ENCODE results near the gene GALP. TPM values are rescaled to one million over a fixed set of nuclear protein-coding genes. Genes with fewer than 3 reads are reported as not detected.
"Not testable (repeated sequence)": the region's sequence is repeated elsewhere in the genome, so short reads cannot be mapped to it uniquely, and the experiment has no call there.

Gene GALP
- total RNA-seq, 1 experiment from 2014 or later: not detected

- no TSS peak for BruUV-seq (replicated peaks)
- Histone ChIP-seq H3K4me2 (ENCODE audit: low read length) (no peak overlapping the region), H3F3A (ENCODE audit: low read length, unreplicated experiment) (no peaks in the 10 kb centered on the region), H3K9me3 (ENCODE audit: low read length) (no peaks in the 10 kb centered on the region), H3K4me3 (ENCODE audit: low read length) (no peak overlapping the region), H3K9ac (ENCODE audit: low read length) (no peak overlapping the region), H3K27me3 (ENCODE audit: low read length) (peaks cover 47% of the 10 kb centered on the region), H4K20me1 (ENCODE audit: low read length) (no peaks in the 10 kb centered on the region), H3K36me3 (ENCODE audit: low read depth, low read length) (no peaks in the 10 kb centered on the region), H3K79me2 (ENCODE audit: low read length) (no peaks in the 10 kb centered on the region), H3K4me1 (ENCODE audit: insufficient read depth, low read length) (no peaks in the 10 kb centered on the region), H3K27ac (ENCODE audit: low read length) (no peak overlapping the region), H2AFZ (ENCODE audit: low read length) (no peak overlapping the region), H3K9me2 (replicated peaks; ENCODE audit: low read length) (no peaks in the 10 kb centered on the region)
- ChIA-PET POLR2A (ENCODE audit: unreplicated experiment) (no interaction called here), CTCF (no interaction called here)
- no peak for ATAC-seq
- no peak for DNase-seq
- intact Hi-C loops (cut with micrococcal nuclease): no loop called here
- TF ChIP-seq EZH2 (IDR thresholded peaks at IDR 0.05; ENCODE audit: low read length, unreplicated experiment): no peak
- no peak for TF ChIP-seq EZH2phosphoT487 (IDR thresholded peaks at IDR 0.05; ENCODE audit: borderline replicate concordance, low read length)
- no peak for TF ChIP-seq CTCF (conservative IDR thresholded peaks at IDR 0.05; ENCODE audit: low read depth, low read length)
Measured at GRCh38 chr19:56209091-56209490, 33.3 kb downstream of the GALP start.

GRCh38 chr19:56210036-56210435 lies 34.2 kb downstream of the GALP start:
- H2AFZ ChIP-seq (ENCODE audit: low read length); CTCF ChIA-PET; H4K20me1 ChIP-seq (ENCODE audit: low read length); BruUV-seq (replicated peaks); H3K4me1 ChIP-seq (ENCODE audit: insufficient read depth, low read length); H3K79me2 ChIP-seq (ENCODE audit: low read length); DNase-seq; H3K9me3 ChIP-seq (ENCODE audit: low read length); H3K27ac ChIP-seq (ENCODE audit: low read length); H3K4me3 ChIP-seq (ENCODE audit: low read length); intact Hi-C loops (cut with micrococcal nuclease); H3K9ac ChIP-seq (ENCODE audit: low read length); POLR2A ChIA-PET (ENCODE audit: unreplicated experiment); H3K36me3 ChIP-seq (ENCODE audit: low read depth, low read length); H3K4me2 ChIP-seq (ENCODE audit: low read length); ATAC-seq; H3K9me2 ChIP-seq (replicated peaks; ENCODE audit: low read length); H3F3A ChIP-seq (ENCODE audit: low read length, unreplicated experiment): not testable (repeated sequence)
- H3K27me3 ChIP-seq (ENCODE audit: low read length): peaks cover 50% of the 10 kb centered on the region

GRCh38 chr19:56211718-56212117 lies 35.9 kb downstream of the GALP start:
- no peak overlapping the region for H3K4me2 ChIP-seq (ENCODE audit: low read length)
- H3K36me3 ChIP-seq (ENCODE audit: low read depth, low read length): no peaks in the 10 kb centered on the region
- no peaks in the 10 kb centered on the region for H3K4me1 ChIP-seq (ENCODE audit: insufficient read depth, low read length)
- intact Hi-C loops (cut with micrococcal nuclease): no loop called here
- no peak overlapping the region for H2AFZ ChIP-seq (ENCODE audit: low read length)
- H3K9ac ChIP-seq (ENCODE audit: low read length): no peak overlapping the region
- H3K9me2 ChIP-seq (replicated peaks; ENCODE audit: low read length): no peaks in the 10 kb centered on the region
- DNase-seq: no peak
- no peak overlapping the region for H3K27ac ChIP-seq (ENCODE audit: low read length)
- H3F3A ChIP-seq (ENCODE audit: low read length, unreplicated experiment): no peaks in the 10 kb centered on the region
- peaks cover 40% of the 10 kb centered on the region for H3K27me3 ChIP-seq (ENCODE audit: low read length)
- CTCF ChIA-PET: no interaction called here
- H3K4me3 ChIP-seq (ENCODE audit: low read length): no peak overlapping the region
- POLR2A ChIA-PET (ENCODE audit: unreplicated experiment): no interaction called here
- no peaks in the 10 kb centered on the region for H3K79me2 ChIP-seq (ENCODE audit: low read length)
- TF ChIP-seq CTCF (conservative IDR thresholded peaks at IDR 0.05; ENCODE audit: low read depth, low read length) (no peak), EZH2 (IDR thresholded peaks at IDR 0.05; ENCODE audit: low read length, unreplicated experiment) (no peak)
- H3K9me3 ChIP-seq (ENCODE audit: low read length): no peaks in the 10 kb centered on the region
- ATAC-seq: no peak
- no peaks in the 10 kb centered on the region for H4K20me1 ChIP-seq (ENCODE audit: low read length)
- BruUV-seq (replicated peaks): no TSS peak
